Inferior parietal cortex (tissue), 1 donor: ENCODE data around the gene DAPK2.
A peak's percentile ranks its signal among the peaks of the same experiment; 100 is the strongest.

Experiments used
- DNase-seq: peaks from one replicate; pipeline ENCODE4 v3.0.0-alpha.2; 2016; ENCODE audit errors: extremely low spot score

DAPK2 gene

DNA sequence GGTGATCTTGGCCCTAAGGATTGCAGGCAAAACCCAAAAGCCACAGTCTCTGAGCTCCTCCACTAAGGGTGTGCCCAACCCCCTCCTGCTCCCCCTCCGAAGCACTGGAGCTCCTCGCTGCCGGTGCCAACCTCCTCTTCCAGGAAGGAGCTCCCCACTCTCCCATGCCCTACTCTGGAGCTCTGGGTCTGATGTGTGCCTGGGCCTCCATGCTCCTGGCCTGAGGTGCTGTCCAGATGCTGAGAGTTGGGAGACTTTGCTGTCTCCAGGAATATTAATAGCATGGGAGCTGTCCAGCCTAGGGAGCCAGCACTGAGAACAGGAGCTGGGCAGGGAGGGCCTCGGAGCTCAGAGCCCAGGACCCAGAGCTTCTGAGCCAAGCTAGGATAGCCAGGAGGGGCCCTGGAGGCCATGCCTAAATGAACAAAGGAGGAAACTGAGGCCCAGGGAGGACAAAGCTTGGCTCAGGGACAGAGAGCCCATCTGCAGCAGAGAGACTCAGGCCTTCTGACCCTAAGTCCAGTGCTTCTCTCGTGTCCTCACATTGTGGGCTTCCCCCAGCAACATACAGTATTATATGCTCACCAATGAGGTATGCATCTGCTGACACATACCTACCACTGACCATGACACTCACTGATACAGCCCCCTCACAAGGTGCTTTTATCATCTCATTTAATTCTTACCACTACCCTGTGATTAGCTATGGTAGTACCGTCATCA lies 175.6 kb downstream of the DAPK2 start:
- DNase-seq: no peak

DNA sequence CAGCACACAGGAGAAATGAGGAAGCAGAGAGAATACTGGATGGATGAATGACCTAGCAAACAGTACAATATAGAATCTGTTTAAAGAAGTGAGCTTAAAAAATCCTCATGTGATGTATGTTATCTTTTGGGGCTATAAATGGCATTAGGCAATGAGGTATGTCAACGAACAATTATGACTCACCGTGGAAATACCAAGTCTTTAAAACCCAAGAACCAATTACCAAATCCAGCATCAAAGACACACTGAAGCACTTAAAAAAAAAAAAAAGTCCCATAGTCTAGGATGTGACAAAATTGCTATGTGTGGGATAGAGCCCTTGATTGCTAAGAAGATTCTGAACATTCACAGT lies 176.3 kb downstream of the DAPK2 start:
- peak; percentile 56 for DNase-seq

- DNase-seq: no peak
Observed at GRCh38 chr15:63869371-63870042, 176.8 kb downstream of the DAPK2 start.

DNA sequence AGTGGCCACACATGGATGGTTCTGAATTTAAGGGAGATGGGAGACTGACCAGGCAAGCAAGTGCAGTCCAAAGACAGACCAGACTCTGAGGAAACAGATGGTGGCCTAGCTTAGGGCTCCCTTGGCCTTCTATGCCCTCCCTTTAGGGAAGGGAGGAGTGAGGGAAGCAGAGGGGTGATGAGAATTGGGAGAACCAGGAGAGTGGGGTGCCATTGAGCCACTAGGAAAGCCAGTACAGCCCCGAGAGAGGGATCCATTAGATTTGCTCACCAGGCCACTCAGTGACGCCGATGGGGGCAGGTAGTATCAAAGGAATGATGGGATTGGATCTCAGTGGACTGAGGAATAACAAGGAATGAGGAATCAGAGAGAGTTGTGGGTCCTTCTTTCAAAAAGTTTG lies 182.1 kb downstream of the DAPK2 start:
- no peak for DNase-seq

DNA sequence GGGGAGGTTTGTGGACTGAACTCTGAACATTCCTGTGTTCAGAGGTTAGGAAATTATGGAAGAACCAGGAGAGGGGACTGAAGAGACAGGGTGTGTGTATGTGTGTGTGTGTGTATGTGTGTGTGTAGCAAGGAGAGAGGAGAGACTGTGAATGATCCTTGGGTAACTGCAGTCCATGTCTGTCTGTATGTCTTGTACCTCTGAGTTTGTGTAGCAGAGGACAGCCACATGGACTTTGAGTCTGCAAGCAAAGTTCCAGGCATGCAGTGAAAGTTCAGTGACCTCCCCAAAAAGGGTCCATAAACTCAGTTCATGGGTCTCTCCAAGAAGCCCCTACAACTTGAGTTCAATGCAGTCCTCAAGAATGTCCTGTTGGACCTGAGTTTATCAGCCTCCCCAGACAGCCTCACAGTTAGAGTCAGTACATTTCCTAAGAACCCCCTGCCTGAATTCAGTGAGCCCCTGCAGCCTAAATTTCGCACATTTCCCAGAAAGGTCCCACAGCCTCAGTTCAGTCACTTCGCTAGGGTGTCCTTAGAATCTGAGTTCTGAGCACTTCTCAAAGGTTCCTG lies 184.3 kb downstream of the DAPK2 start:
- DNase-seq: no peak

GRCh38 chr15:63860555-63860954 lies 185.7 kb downstream of the DAPK2 start:
- no peak for DNase-seq

DNA sequence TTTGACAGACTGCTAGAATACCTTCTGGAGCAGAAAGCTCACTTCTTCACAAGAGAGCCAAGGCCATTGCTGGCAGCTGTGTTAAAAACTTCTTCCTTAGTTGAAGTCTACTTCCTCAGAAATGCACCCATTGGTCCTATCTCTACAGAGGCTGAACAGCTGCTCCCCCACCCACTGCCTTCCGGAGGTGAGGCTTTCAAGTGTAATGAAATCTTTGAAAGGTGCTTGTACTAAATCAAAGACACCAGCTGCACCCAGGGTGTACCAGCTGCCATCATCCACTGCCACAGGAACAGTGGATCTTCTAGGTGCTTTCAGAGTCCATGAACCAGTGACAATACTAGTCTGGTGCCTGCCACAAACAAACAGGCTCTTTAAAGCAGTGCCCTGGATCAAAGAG lies 186.1 kb downstream of the DAPK2 start:
- DNase-seq: no peak

DNA sequence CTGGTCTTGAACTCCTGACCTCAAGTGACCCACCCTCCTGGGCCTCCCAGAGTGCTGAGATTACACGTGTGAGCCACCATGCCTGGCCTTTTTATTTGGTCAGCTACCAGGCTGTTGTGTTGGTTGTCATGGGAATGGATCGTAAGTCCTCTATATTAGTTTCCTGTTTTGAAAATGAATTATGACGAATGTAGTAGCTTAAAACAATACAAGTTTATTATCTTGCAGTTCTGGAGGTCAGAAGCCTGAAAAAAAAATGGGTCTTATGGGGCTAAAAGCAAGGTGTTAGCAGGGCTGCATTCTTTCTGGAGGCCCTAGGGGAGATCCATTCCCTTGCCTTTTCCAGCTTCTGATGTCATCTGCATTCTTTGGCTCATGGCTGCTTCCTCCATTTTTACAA lies 187.4 kb downstream of the DAPK2 start:
- no peak for DNase-seq

- no peak for DNase-seq
Observed at GRCh38 chr15:63858448-63858847, 187.8 kb downstream of the DAPK2 start.

GRCh38 chr15:63857461-63857856 lies 188.8 kb downstream of the DAPK2 start:
- no peak for DNase-seq
